NOMO-1 treated with DMSO at 0.1 percent for 48 hours (cell line): ENCODE data around the gene LRRC49.
"Not testable (repeated sequence)": the region's sequence is repeated elsewhere in the genome, so short reads cannot be mapped to it uniquely, and the experiment has no call there.

Source experiments
- DNase-seq: peaks from one replicate; lab custom pipeline; 2025; ENCODE audit not compliant: unreplicated experiment; lab: John Stamatoyannopoulos, UW

LRRC49 gene

GRCh38 chr15:70892002-70892911 is at the start of gene LRRC49, which contains the start of gene THAP10:
LRRC49 (plus strand) TSS chr15:70892826; CDS start chr15:70892895, 69 bp downstream.
THAP10 (minus strand) TSS chr15:70892433; CDS start chr15:70892272, 161 bp downstream.
- peak; percentile 70 for DNase-seq

GRCh38 chr15:70845602-70846360 is 46.8 kb upstream of the LRRC49 start:
- DNase-seq, result no peak

GRCh38 chr15:70851889-70852288 is 40.7 kb upstream of the LRRC49 start:
- no peak for DNase-seq

GRCh38 chr15:70852501-70853317 is 39.9 kb upstream of the LRRC49 start:
- no peak for DNase-seq

GRCh38 chr15:70853318-70853972 is 39.2 kb upstream of the LRRC49 start:
- DNase-seq, result no peak

GRCh38 chr15:70853973-70854665 is 38.5 kb upstream of the LRRC49 start, which contains the start of gene LARP6:
LARP6 (minus strand) TSS chr15:70854157; CDS start chr15:70854088, 69 bp downstream.
- no peak for DNase-seq

- DNase-seq, result no peak
These were observed 38.0 kb upstream of the LRRC49 start for GRCh38 chr15:70854666-70854976.

- no peak for DNase-seq
These were observed 36.9 kb upstream of the LRRC49 start for GRCh38 chr15:70855764-70856163.

GRCh38 chr15:70856177-70856883 is 36.3 kb upstream of the LRRC49 start:
- no peak for DNase-seq

- DNase-seq, result no peak
These were observed 35.6 kb upstream of the LRRC49 start for GRCh38 chr15:70856884-70857561.

- DNase-seq, result no peak
These were observed 34.9 kb upstream of the LRRC49 start for GRCh38 chr15:70857562-70858285.

- DNase-seq, result not testable (repeated sequence)
These were observed 33.9 kb upstream of the LRRC49 start for GRCh38 chr15:70858614-70859321.

- no peak for DNase-seq
These were observed 33.2 kb upstream of the LRRC49 start for GRCh38 chr15:70859322-70859908.

GRCh38 chr15:70859998-70860397 is 32.6 kb upstream of the LRRC49 start:
- no peak for DNase-seq

GRCh38 chr15:70863450-70864218 is 29.0 kb upstream of the LRRC49 start:
- no peak for DNase-seq

GRCh38 chr15:70866982-70867641 is 25.5 kb upstream of the LRRC49 start:
- no peak for DNase-seq
